H1 (cell line): ENCODE results near the gene FADS6. TPM values are rescaled to one million over a fixed set of nuclear protein-coding genes. Genes with fewer than 3 reads are reported as not detected.

Experiments
- CTCF ChIA-PET: fragments of 300-600 bp; sonication (Branson Sonifier 250); formaldehyde crosslinking; loops from one replicate; lab custom pipeline; 2021; ENCODE audit not compliant: partially characterized antibody; lab: Charles Lee
- POLR2A ChIA-PET: fragments of 300-600 bp; sonication (Branson Sonifier 250); formaldehyde crosslinking; loops from one replicate; lab custom pipeline; 2021; ENCODE audit warnings: inconsistent platforms; ENCODE audit not compliant: partially characterized antibody; lab: Charles Lee
- DNase-seq, 2 experiments: peaks; one replicate each; pipeline versions ENCODE4 v3.0.0 to v3.0.0-alpha.2; 2010 to 2022; ENCODE audit warnings: low spot score in 2 of 2, low read depth in 1 of 2, mixed read lengths in 1 of 2
- FAIRE-seq: peaks from 2 replicates; lab custom pipeline; 2011; peaks lifted over from hg19 to GRCh38; lab: Jason Lieb, UNC
- H2AFZ ChIP-seq: 2 replicates; pipeline ENCODE4 v1.8.1; 2012; ENCODE audit warnings: low read length, inconsistent platforms
- H2AK5ac ChIP-seq: 2 replicates; pipeline ENCODE4 v1.6.1; 2013; ENCODE audit warnings: low read depth, low read length
- H2BK120ac ChIP-seq: replicated peaks from 2 replicates; pipeline ENCODE3; 2013; ENCODE audit warnings: low read depth, low read length, inconsistent platforms
- H2BK12ac ChIP-seq: 2 replicates; pipeline ENCODE4 v1.6.1; 2013; ENCODE audit warnings: low read depth, low read length
- H2BK15ac ChIP-seq: 2 replicates; pipeline ENCODE4 v1.6.1; 2013; ENCODE audit warnings: low read length
- H2BK20ac ChIP-seq: 2 replicates; pipeline ENCODE4 v1.6.1; 2013; ENCODE audit warnings: low read length
- H2BK5ac ChIP-seq: 2 replicates; pipeline ENCODE4 v1.6.1; 2013; ENCODE audit warnings: low read depth, low read length
- H3K14ac ChIP-seq: 2 replicates; pipeline ENCODE4 v1.6.1; 2013; ENCODE audit warnings: inconsistent platforms; ENCODE audit not compliant: insufficient read length
- H3K18ac ChIP-seq: 2 replicates; pipeline ENCODE4 v1.6.1; 2013; ENCODE audit warnings: low read length; ENCODE audit errors: extremely low read depth
- H3K23ac ChIP-seq: 2 replicates; pipeline ENCODE4 v1.6.1; 2013; ENCODE audit warnings: inconsistent platforms; ENCODE audit not compliant: insufficient read length
- H3K23me2 ChIP-seq: 2 replicates; pipeline ENCODE4 v1.6.1; 2013; ENCODE audit warnings: low read depth, low read length
- H3K27ac ChIP-seq: 2 replicates; pipeline ENCODE4 v1.6.1; 2011; ENCODE audit warnings: low read depth, low read length, inconsistent platforms
- H3K27me3 ChIP-seq, 4 experiments: replicated peaks in 1 of 4; 1 replicate in 1 of 4; 2 replicates in 3 of 4; pipeline versions ENCODE4 v1.6.1 to v1.8.1; 2011 to 2013; ENCODE audit warnings: low read length in 3 of 4, mild to moderate bottlenecking in 3 of 4, inconsistent platforms in 2 of 4, mixed read lengths in 2 of 4, moderate library complexity in 1 of 4; ENCODE audit not compliant: control insufficient read depth in 3 of 4, insufficient read depth in 3 of 4; ENCODE audit errors: extremely low read depth in 1 of 4
- H3K36me3 ChIP-seq, 4 experiments: 2 replicates each; pipeline versions ENCODE4 v1.6.1 to v1.8.1; 2011 to 2013; ENCODE audit warnings: mild to moderate bottlenecking in 4 of 4, low read length in 3 of 4, moderate library complexity in 2 of 4, control low read depth in 1 of 4, inconsistent platforms in 1 of 4; ENCODE audit not compliant: insufficient read depth in 4 of 4, control insufficient read depth in 2 of 4
- H3K4ac ChIP-seq: replicated peaks from 2 replicates; pipeline ENCODE3; 2013; ENCODE audit warnings: low read length, low read depth, mixed read lengths, inconsistent platforms; ENCODE audit not compliant: insufficient read length
- H3K4me1 ChIP-seq, 4 experiments: replicated peaks in 1 of 4; 1 replicate in 1 of 4; 2 replicates in 3 of 4; pipeline versions ENCODE4 v1.6.1 to v1.8.1; 2011 to 2013; ENCODE audit warnings: low read length in 3 of 4, inconsistent platforms in 2 of 4, mixed read lengths in 1 of 4; ENCODE audit not compliant: insufficient read depth in 4 of 4, control insufficient read depth in 3 of 4
- H3K4me2 ChIP-seq, 2 experiments: 2 replicates each; pipeline versions ENCODE4 v1.6.1 to v1.8.1; 2011 to 2013; ENCODE audit warnings: low read depth in 2 of 2, low read length in 2 of 2, control low read depth in 1 of 2, inconsistent platforms in 1 of 2, mild to moderate bottlenecking in 1 of 2; ENCODE audit not compliant: insufficient read depth in 1 of 2
- H3K4me3 ChIP-seq, 4 experiments: fragments of 200-600, 300-600 bp in 1 of 4; sonication (generic), shearing (Covaris generic), sonication (Bioruptor Twin) in 1 of 4; 2 replicates each; pipeline versions ENCODE4 v1.5.1 to v1.8.1; 2011 to 2016; ENCODE audit warnings: low read length in 4 of 4, low read depth in 3 of 4, control low read depth in 2 of 4, inconsistent platforms in 2 of 4, mild to moderate bottlenecking in 2 of 4, mixed read lengths in 1 of 4, moderate library complexity in 1 of 4; ENCODE audit not compliant: insufficient read depth in 2 of 4; ENCODE audit errors: extremely low read depth in 1 of 4
- H3K56ac ChIP-seq: replicated peaks from 2 replicates; pipeline ENCODE3; 2013; ENCODE audit warnings: low read depth, mild to moderate bottlenecking, mixed read lengths, low read length, inconsistent platforms; ENCODE audit not compliant: insufficient read length
- H3K79me1 ChIP-seq: 2 replicates; pipeline ENCODE4 v1.6.1; 2013; ENCODE audit warnings: low read depth, low read length, control low read depth
- H3K79me2 ChIP-seq, 2 experiments: 2 replicates each; pipeline versions ENCODE4 v1.6.1 to v1.8.1; 2012 to 2013; ENCODE audit warnings: low read length in 2 of 2, mild to moderate bottlenecking in 2 of 2, inconsistent platforms in 1 of 2; ENCODE audit not compliant: insufficient read depth in 2 of 2, control insufficient read depth in 1 of 2
- H3K9ac ChIP-seq, 4 experiments: replicated peaks in 1 of 4; 1 replicate in 1 of 4; 2 replicates in 3 of 4; pipeline versions ENCODE4 v1.6.1 to v1.8.1; 2011 to 2013; ENCODE audit warnings: low read depth in 3 of 4, low read length in 3 of 4, control low read depth in 2 of 4, mild to moderate bottlenecking in 2 of 4, moderate library complexity in 2 of 4, inconsistent platforms in 1 of 4; ENCODE audit errors: extremely low read depth in 1 of 4
- H3K9me3 ChIP-seq, 2 experiments: 2 replicates each; pipeline versions ENCODE4 v1.6.1 to v1.8.1; 2012 to 2013; ENCODE audit warnings: mild to moderate bottlenecking in 2 of 2, moderate library complexity in 2 of 2, control low read depth in 1 of 2, inconsistent platforms in 1 of 2, low read depth in 1 of 2, low read length in 1 of 2, mixed read lengths in 1 of 2; ENCODE audit not compliant: insufficient read depth in 2 of 2
- H4K20me1 ChIP-seq, 2 experiments: replicated peaks in 1 of 2; 2 replicates each; pipeline versions ENCODE3 to v1.8.1; 2011 to 2013; ENCODE audit warnings: inconsistent platforms in 2 of 2, low read length in 2 of 2, mild to moderate bottlenecking in 1 of 2; ENCODE audit not compliant: insufficient read depth in 2 of 2, control insufficient read depth in 1 of 2
- H4K5ac ChIP-seq: 2 replicates; pipeline ENCODE4 v1.6.1; 2013; ENCODE audit warnings: low read length, low read depth, mixed read lengths, inconsistent platforms; ENCODE audit not compliant: insufficient read length
- H4K8ac ChIP-seq: 2 replicates; pipeline ENCODE4 v1.8.0; 2013; ENCODE audit warnings: mild to moderate bottlenecking, moderate library complexity, low read length, inconsistent platforms; ENCODE audit not compliant: insufficient read depth; ENCODE audit errors: extremely low read depth
- H4K91ac ChIP-seq: replicated peaks from 2 replicates; pipeline ENCODE3; 2013; ENCODE audit warnings: low read length, mixed read lengths, inconsistent platforms; ENCODE audit not compliant: insufficient read length
- CHD2 ChIP-seq: IDR thresholded peaks from 2 replicates; pipeline ENCODE4 v1.6.1; 2012; ENCODE audit warnings: low read length, improper control_type of control experiment
- CTBP2 ChIP-seq: IDR thresholded peaks from 2 replicates; pipeline ENCODE4 v1.7.0; 2011; ENCODE audit warnings: borderline replicate concordance, mild to moderate bottlenecking, moderate library complexity, mixed read lengths, low read length; ENCODE audit not compliant: insufficient read depth, insufficient read length
- PHF8 ChIP-seq: fragments of 200-600 bp; sonication (generic); conservative IDR thresholded peaks from 2 replicates; pipeline ENCODE4 v1.7.1; 2012; ENCODE audit warnings: low read depth, mild to moderate bottlenecking, inconsistent platforms, low read length, moderate library complexity
- TAF7 ChIP-seq: optimal IDR thresholded peaks from 2 replicates; pipeline ENCODE3; 2011; ENCODE audit warnings: low read depth, mild to moderate bottlenecking, inconsistent platforms, low read length, moderate library complexity, borderline replicate concordance
- WGBS, 2 experiments: shearing (Covaris generic) in 1 of 2; methylation state at CpG; one replicate each; pipeline versions ENCODE4 v1.1.6 to v1.1.7; 2013 to 2015; ENCODE audit warnings: low lambda C conversion rate in 2 of 2, mixed read lengths in 2 of 2, inconsistent platforms in 1 of 2, low coverage in 1 of 2, missing lambda C conversion rate in 1 of 2; ENCODE audit not compliant: insufficient replicate concordance in 2 of 2, insufficient coverage in 1 of 2, insufficient read length in 1 of 2; ENCODE audit errors: extremely low coverage in 1 of 2, missing lambda C conversion rate in 1 of 2; 5-methylcytosine and 5-hydroxymethylcytosine counted together
- polyA plus RNA-seq, 7 experiments: library from polyadenylated mRNA; depleted of rRNA in 3 of 7; stranded (reverse) in 5 of 7; unstranded in 2 of 7; fragments of >200 nt in 5 of 7; fragments of 200-250 nt in 2 of 7; gene quantifications; 1 replicate in 5 of 7; 2 replicates in 1 of 7; 4 replicates in 1 of 7; pipeline versions ENCODE4 v1.2.1 to v1.2.3, GENCODE V29; 2011 to 2013; ENCODE audit warnings: missing spikeins in 2 of 7, mixed read lengths in 2 of 7
- total RNA-seq: library from RNA; stranded (reverse); fragmentation: NEBNext Ultra II Directional; extraction: Animal tissue kit (Norgen Biotek cat#: 25700); gene quantifications from 2 replicates; pipeline ENCODE4 v1.2.1, GENCODE V29; 2021

The FADS6 gene
- total and polyA plus RNA-seq, 2 of the 8 experiments (the other 6 are each of a cell fraction or from before 2014, with no cell fraction given) = 0.56 to 2.5 TPM

DNA sequence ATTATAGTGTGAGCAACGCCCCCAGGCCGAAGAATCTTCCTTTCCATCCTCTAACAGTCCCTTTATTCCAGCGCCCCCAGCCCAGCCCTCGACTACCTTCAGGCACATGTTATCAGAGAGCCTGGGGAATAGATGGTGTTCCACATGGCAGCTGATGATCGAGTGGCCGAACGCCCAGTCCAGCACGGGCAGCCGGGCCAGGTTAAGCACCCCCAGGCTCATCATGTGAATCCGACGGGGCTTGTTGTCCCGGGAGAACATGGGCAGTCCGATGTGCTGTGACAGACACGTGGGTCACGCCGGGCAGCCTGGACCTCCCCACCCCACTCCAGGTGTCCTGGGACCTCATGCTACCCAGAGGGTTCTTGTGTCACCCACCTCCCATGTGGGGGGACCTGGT is 14.1 kb downstream of the FADS6 start:
- FAIRE-seq (no peak), DNase-seq (no peak)
- H3K9ac ChIP-seq = no peak overlapping the region
- H4K5ac ChIP-seq = no peak overlapping the region
- 94% methylated on average over 16 of the region's 16 CpGs; no CpG with 5 or more reads in 1 of the 2 experiments for WGBS, 2 experiments
- CTCF ChIA-PET = interaction anchor here (0.7 to 81.0 kb wide), 6 partner anchors 8 to 82 kb away, joined by 3 to 2981 read pairs (median 10); partner anchors contain the start of genes GRIN2C and NAT9
- TF ChIP-seq CHD2 (no peak), TAF7 (no peak), PHF8 (no peak), CTBP2 (no peak)
- no peaks in the 10 kb centered on the region for H3K79me1 ChIP-seq
- no peak overlapping the region for H3K4ac ChIP-seq
- POLR2A ChIA-PET = interaction anchor here (1.1 kb wide), 2 partner anchors 18 to 108 kb away, joined by 3 read pairs; partner anchors contain the start of gene CDR2L
- H3K4me2 ChIP-seq = no peak overlapping the region
- no peaks in the 10 kb centered on the region for H3K36me3 ChIP-seq
- H3K18ac ChIP-seq = no peak overlapping the region
- no peak overlapping the region for H3K27ac ChIP-seq
- no peak overlapping the region for H4K91ac ChIP-seq
- H3K23ac ChIP-seq = no peak overlapping the region
- H3K79me2 ChIP-seq = no peaks in the 10 kb centered on the region
- H3K27me3 ChIP-seq = peaks cover 0 to 2% (median 0%) of the 10 kb centered on the region in 4 experiments; a peak in 2 of 7 replicates
- no peak overlapping the region for H2BK20ac ChIP-seq
- no peaks in the 10 kb centered on the region for H3K9me3 ChIP-seq
- H2BK15ac ChIP-seq = no peak overlapping the region
- no peaks in the 10 kb centered on the region for H4K20me1 ChIP-seq
- H2AFZ ChIP-seq = no peak overlapping the region
- H3K4me1 ChIP-seq = peaks cover 3 to 9% (median 6%) of the 10 kb centered on the region in 4 experiments; a peak in 6 of 7 replicates
- no peaks in the 10 kb centered on the region for H3K23me2 ChIP-seq
- H3K14ac ChIP-seq = no peak overlapping the region
- H4K8ac ChIP-seq = no peak overlapping the region
- no peak overlapping the region for H2BK12ac ChIP-seq
- no peak overlapping the region for H2AK5ac ChIP-seq
- no peak overlapping the region for H3K56ac ChIP-seq
- no peak overlapping the region for H3K4me3 ChIP-seq
- no peak overlapping the region for H2BK5ac ChIP-seq
- H2BK120ac ChIP-seq = no peak overlapping the region
